ENCODE data around the gene EREG. TPM values are rescaled to one million over a fixed set of nuclear protein-coding genes. Genes with fewer than 3 reads are reported as not detected.
A peak's percentile ranks its signal among the peaks of the same experiment; 100 is the strongest.

Gene EREG
- polyA plus RNA-seq, 4 donors: 0.22 to 15.4 (median 0.75) TPM; not detected in 1

GRCh38 chr4:74362347-74362746 is 2.6 kb upstream of the EREG start:
- WGBS, 3 donors: 95 to 98% (median 96%) methylated on average over 3 of the region's 3 CpGs
- no peak overlapping the region for H3K27ac ChIP-seq (ENCODE audit: low read depth in 1 of 3, low read length in 2 of 3)
- no peak for DNase-seq
- peaks cover 0 to 3% (median 0%) of the 10 kb centered on the region in 3 donors for H3K4me1 ChIP-seq (ENCODE audit: control insufficient read depth in 3 of 3, insufficient read depth in 2 of 3, low read depth in 1 of 3, low read length in 2 of 3)
- no peak for FAIRE-seq
- no peak overlapping the region for H3K4me3 ChIP-seq (ENCODE audit: low read depth in 1 of 3, low read length in 3 of 3)
- no peaks in the 10 kb centered on the region for H3K36me3 ChIP-seq (ENCODE audit: control insufficient read depth in 3 of 3, insufficient read depth in 2 of 3, low read depth in 1 of 3, low read length in 3 of 3)
- H3K9me3 ChIP-seq (ENCODE audit: control insufficient read depth in 2 of 2, insufficient read depth in 1 of 2, low read depth in 1 of 2, low read length in 1 of 2): no peaks in the 10 kb centered on the region
- peaks cover 2 to 7% (median 5%) of the 10 kb centered on the region in 3 donors for H3K27me3 ChIP-seq (ENCODE audit: control insufficient read depth in 3 of 3, insufficient read depth in 3 of 3, low read length in 3 of 3)

DNA sequence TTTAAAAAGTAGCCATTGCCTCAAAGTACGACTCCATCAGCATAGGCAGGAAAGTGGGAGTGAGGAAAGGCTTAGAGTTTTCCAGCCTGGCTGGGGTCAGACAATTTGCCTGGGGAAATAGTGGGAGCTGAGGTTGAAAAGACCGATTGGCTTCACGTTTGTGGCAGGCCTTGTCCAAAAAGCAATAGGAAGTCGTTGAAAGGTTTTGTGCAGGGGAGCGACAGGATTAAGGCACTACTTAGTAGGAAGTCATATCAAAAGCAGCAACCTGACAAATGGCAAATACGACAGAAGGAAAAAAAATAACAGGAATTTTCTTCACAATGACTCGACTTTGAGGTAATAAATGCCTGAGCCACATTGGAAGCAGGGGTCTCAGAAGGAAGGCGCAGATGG is 691 bp upstream of the EREG start:
- peaks cover 0 to 10% (median 0%) of the 10 kb centered on the region in 3 donors for H3K4me1 ChIP-seq (ENCODE audit: control insufficient read depth in 3 of 3, insufficient read depth in 2 of 3, low read depth in 1 of 3, low read length in 2 of 3)
- H3K36me3 ChIP-seq (ENCODE audit: control insufficient read depth in 3 of 3, insufficient read depth in 2 of 3, low read depth in 1 of 3, low read length in 3 of 3): no peaks in the 10 kb centered on the region
- H3K27me3 ChIP-seq (ENCODE audit: control insufficient read depth in 3 of 3, insufficient read depth in 3 of 3, low read length in 3 of 3): peaks cover 2 to 7% (median 5%) of the 10 kb centered on the region in 3 donors
- H3K9me3 ChIP-seq (ENCODE audit: control insufficient read depth in 2 of 2, insufficient read depth in 1 of 2, low read depth in 1 of 2, low read length in 1 of 2): no peaks in the 10 kb centered on the region
- 42 to 68% (median 64%) methylated on average over 8 of the region's 8 CpGs for WGBS, 3 donors
- FAIRE-seq: no peak
- peak in 1 of 2 donors; percentile 45 for DNase-seq
- peak overlapping the region in 1 of 3 donors; percentile 74 for H3K4me3 ChIP-seq (ENCODE audit: low read depth in 1 of 3, low read length in 3 of 3)
- peak overlapping the region in 1 of 3 donors; percentile 86 for H3K27ac ChIP-seq (ENCODE audit: low read depth in 1 of 3, low read length in 2 of 3)

- 8 to 24% (median 19%) methylated on average over 11 of the region's 11 CpGs for WGBS, 3 donors
- DNase-seq (peak; percentile 66 to 78), FAIRE-seq (no peak)
- H3K4me3 ChIP-seq (ENCODE audit: low read depth in 1 of 3, low read length in 3 of 3): peak overlapping the region in 2 of 3 donors; percentile 27 to 74
- peaks cover 0 to 10% (median 0%) of the 10 kb centered on the region in 3 donors for H3K4me1 ChIP-seq (ENCODE audit: control insufficient read depth in 3 of 3, insufficient read depth in 2 of 3, low read depth in 1 of 3, low read length in 2 of 3)
- H3K27me3 ChIP-seq (ENCODE audit: control insufficient read depth in 3 of 3, insufficient read depth in 3 of 3, low read length in 3 of 3): peaks cover 2 to 7% (median 5%) of the 10 kb centered on the region in 3 donors
- H3K9me3 ChIP-seq (ENCODE audit: control insufficient read depth in 2 of 2, insufficient read depth in 1 of 2, low read depth in 1 of 2, low read length in 1 of 2): no peaks in the 10 kb centered on the region
- H3K36me3 ChIP-seq (ENCODE audit: control insufficient read depth in 3 of 3, insufficient read depth in 2 of 3, low read depth in 1 of 3, low read length in 3 of 3): no peaks in the 10 kb centered on the region
- H3K27ac ChIP-seq (ENCODE audit: low read depth in 1 of 3, low read length in 2 of 3): peak overlapping the region in 1 of 3 donors; percentile 86
These were observed 816 bp downstream of the EREG start for GRCh38 chr4:74365761-74366160.

DNA sequence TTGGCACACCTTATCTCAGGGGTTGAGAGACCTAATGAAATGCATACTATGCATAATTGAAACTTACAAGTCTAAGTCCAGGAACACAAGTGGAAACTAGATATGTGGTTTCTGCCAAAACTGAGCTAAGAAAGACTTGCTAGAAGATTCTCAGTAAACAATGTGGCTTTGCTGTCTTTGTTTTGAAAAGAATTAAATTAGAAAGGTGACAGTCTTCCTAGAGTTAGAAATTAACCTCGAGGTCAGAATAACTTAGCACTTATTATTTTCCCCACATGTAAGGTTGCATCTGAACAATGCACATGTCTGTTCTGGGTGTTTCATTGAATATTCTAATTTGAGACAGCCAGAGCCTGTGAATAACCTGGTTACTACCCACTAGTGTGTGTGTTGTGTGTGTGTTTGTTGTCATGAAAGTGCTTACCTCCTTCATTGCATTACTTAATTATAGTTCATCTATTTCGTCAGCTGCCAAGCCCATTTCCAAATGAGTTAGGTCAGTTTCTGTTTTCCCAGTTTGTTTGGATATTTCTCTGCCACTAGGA is 1.5 kb downstream of the EREG start:
- H3K4me1 ChIP-seq (ENCODE audit: control insufficient read depth in 3 of 3, insufficient read depth in 2 of 3, low read depth in 1 of 3, low read length in 2 of 3): peaks cover 0 to 10% (median 0%) of the 10 kb centered on the region in 3 donors
- 9 to 41% (median 9%) methylated on average over 2 of the region's 2 CpGs for WGBS, 3 donors
- FAIRE-seq: no peak
- H3K9me3 ChIP-seq (ENCODE audit: control insufficient read depth in 2 of 2, insufficient read depth in 1 of 2, low read depth in 1 of 2, low read length in 1 of 2): no peaks in the 10 kb centered on the region
- DNase-seq: peak; percentile 9 to 49
- H3K27me3 ChIP-seq (ENCODE audit: control insufficient read depth in 3 of 3, insufficient read depth in 3 of 3, low read length in 3 of 3): peaks cover 2 to 7% (median 5%) of the 10 kb centered on the region in 3 donors
- peak overlapping the region in 1 of 3 donors; percentile 74 for H3K4me3 ChIP-seq (ENCODE audit: low read depth in 1 of 3, low read length in 3 of 3)
- H3K27ac ChIP-seq (ENCODE audit: low read depth in 1 of 3, low read length in 2 of 3): peak overlapping the region in 1 of 3 donors; percentile 86
- no peaks in the 10 kb centered on the region for H3K36me3 ChIP-seq (ENCODE audit: control insufficient read depth in 3 of 3, insufficient read depth in 2 of 3, low read depth in 1 of 3, low read length in 3 of 3)

DNA sequence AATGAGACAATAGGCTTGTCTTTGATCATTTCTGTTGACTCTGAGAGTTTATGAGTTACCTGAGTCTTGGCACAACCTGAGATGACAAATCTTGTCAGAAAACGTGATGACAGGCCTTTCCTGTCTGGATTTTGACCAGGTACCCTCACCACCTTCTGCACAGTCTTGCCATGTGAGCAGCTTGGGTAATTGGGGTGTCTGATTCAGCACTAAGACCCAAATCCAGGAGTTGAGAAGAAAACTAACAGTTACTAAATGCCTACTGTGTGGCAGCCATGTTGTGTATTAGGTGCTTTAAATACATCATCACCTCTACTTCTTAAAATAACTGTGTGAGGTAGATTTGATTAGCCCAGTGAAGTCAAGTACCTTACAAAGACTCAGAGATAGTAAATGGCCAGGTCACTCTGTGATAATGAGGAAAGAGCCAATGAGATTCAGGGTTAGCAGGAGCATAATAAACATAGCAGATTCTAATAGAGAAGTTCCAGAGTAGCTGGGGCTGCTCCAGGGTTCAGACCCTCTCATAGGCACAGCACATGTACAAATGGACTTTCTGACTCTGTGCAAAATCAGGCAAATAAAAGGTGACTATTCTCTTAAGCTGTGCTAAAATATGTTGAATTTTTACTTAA is 2.8 kb downstream of the EREG start:
- peak overlapping the region in 1 of 3 donors; percentile 11 for H3K4me3 ChIP-seq (ENCODE audit: low read depth in 1 of 3, low read length in 3 of 3)
- peak in 1 of 2 donors; percentile 42 for DNase-seq
- peak overlapping the region in 1 of 3 donors; percentile 86 for H3K27ac ChIP-seq (ENCODE audit: low read depth in 1 of 3, low read length in 2 of 3)
- no peaks in the 10 kb centered on the region for H3K9me3 ChIP-seq (ENCODE audit: control insufficient read depth in 2 of 2, insufficient read depth in 1 of 2, low read depth in 1 of 2, low read length in 1 of 2)
- no peak for FAIRE-seq
- WGBS, 3 donors: 5 to 35% (median 29%) methylated on average over 1 of the region's 1 CpG
- H3K36me3 ChIP-seq (ENCODE audit: control insufficient read depth in 3 of 3, insufficient read depth in 2 of 3, low read depth in 1 of 3, low read length in 3 of 3): no peaks in the 10 kb centered on the region
- H3K27me3 ChIP-seq (ENCODE audit: control insufficient read depth in 3 of 3, insufficient read depth in 3 of 3, low read length in 3 of 3): peaks cover 2 to 7% (median 5%) of the 10 kb centered on the region in 3 donors
- peaks cover 0 to 10% (median 0%) of the 10 kb centered on the region in 3 donors for H3K4me1 ChIP-seq (ENCODE audit: control insufficient read depth in 3 of 3, insufficient read depth in 2 of 3, low read depth in 1 of 3, low read length in 2 of 3)

DNA sequence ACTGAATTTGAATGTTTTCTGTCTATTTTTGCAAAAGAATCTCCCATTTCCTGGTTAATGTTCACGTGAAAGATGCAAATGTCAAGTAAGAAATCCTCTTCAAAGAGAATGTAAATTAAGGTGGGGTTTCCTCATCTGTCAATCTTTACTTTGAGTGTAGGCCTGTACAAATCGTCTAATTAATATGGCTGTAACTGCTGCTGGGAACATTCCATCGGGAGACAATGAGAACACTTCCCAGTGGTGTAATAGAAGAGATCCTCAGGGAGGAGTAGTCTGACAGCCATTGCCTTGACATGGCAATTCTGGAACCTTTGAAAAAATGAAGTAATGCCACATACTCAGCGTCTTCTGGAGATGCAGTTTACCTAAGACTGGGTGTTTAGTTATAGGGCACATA is 3.7 kb downstream of the EREG start:
- DNase-seq: peak in 1 of 2 donors; percentile 22
- Histone ChIP-seq H3K4me3 (ENCODE audit: low read depth in 1 of 3, low read length in 3 of 3) (no peak overlapping the region), H3K36me3 (ENCODE audit: control insufficient read depth in 3 of 3, insufficient read depth in 2 of 3, low read depth in 1 of 3, low read length in 3 of 3) (no peaks in the 10 kb centered on the region), H3K4me1 (ENCODE audit: control insufficient read depth in 3 of 3, insufficient read depth in 2 of 3, low read depth in 1 of 3, low read length in 2 of 3) (peaks cover 0 to 10% (median 0%) of the 10 kb centered on the region in 3 donors), H3K9me3 (ENCODE audit: control insufficient read depth in 2 of 2, insufficient read depth in 1 of 2, low read depth in 1 of 2, low read length in 1 of 2) (no peaks in the 10 kb centered on the region), H3K27ac (ENCODE audit: low read depth in 1 of 3, low read length in 2 of 3) (peak overlapping the region in 1 of 3 donors; percentile 86), H3K27me3 (ENCODE audit: control insufficient read depth in 3 of 3, insufficient read depth in 3 of 3, low read length in 3 of 3) (peaks cover 0 to 7% (median 5%) of the 10 kb centered on the region in 3 donors)
- 46 to 60% (median 60%) methylated on average over 4 of the region's 4 CpGs for WGBS, 3 donors
- FAIRE-seq: no peak

DNA sequence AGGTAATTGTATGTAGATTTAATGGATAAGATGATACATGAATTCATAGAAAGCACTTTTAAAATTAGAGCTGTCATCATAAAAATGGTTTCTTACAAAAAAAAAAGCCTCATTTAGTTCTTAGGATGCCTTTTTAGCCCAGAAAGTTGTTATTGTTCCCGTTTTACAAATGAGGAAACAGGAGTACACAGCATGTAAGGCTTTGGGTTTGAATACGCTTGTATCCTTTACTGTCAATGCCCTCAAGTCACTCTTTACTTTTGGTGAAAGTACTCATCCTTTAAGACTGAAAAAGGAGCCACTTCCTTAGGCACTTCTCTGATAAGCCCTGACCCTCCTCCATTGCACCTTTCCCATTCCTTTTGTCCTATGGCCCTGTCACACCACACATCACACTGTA is 4.9 kb downstream of the EREG start:
- peaks cover 0 to 3% (median 2%) of the 10 kb centered on the region in 3 donors for H3K27me3 ChIP-seq (ENCODE audit: control insufficient read depth in 3 of 3, insufficient read depth in 3 of 3, low read length in 3 of 3)
- no peak for FAIRE-seq
- 66 to 72% (median 68%) methylated on average over 2 of the region's 2 CpGs for whole genome bisulfite sequencing, 3 donors

GRCh38 chr4:74370912-74371311 is 6.0 kb downstream of the EREG start:
- peaks cover 0 to 5% (median 0%) of the 10 kb centered on the region in 3 donors for H3K36me3 ChIP-seq (ENCODE audit: control insufficient read depth in 3 of 3, insufficient read depth in 2 of 3, low read depth in 1 of 3, low read length in 3 of 3)
- WGBS, 3 donors: 3 to 13% (median 6%) methylated on average over 1 of the region's 1 CpG
- no peaks in the 10 kb centered on the region for H3K9me3 ChIP-seq (ENCODE audit: control insufficient read depth in 2 of 2, insufficient read depth in 1 of 2, low read depth in 1 of 2, low read length in 1 of 2)
- H3K27me3 ChIP-seq (ENCODE audit: control insufficient read depth in 3 of 3, insufficient read depth in 3 of 3, low read length in 3 of 3): no peaks in the 10 kb centered on the region
- H3K4me3 ChIP-seq (ENCODE audit: low read depth in 1 of 3, low read length in 3 of 3): no peak overlapping the region
- H3K4me1 ChIP-seq (ENCODE audit: control insufficient read depth in 3 of 3, insufficient read depth in 2 of 3, low read depth in 1 of 3, low read length in 2 of 3): peaks cover 0 to 7% (median 0%) of the 10 kb centered on the region in 3 donors
- DNase-seq (peak; percentile 65 to 69), FAIRE-seq (no peak)
- H3K27ac ChIP-seq (ENCODE audit: low read depth in 1 of 3, low read length in 2 of 3): no peak overlapping the region

More for the DNA sequence above, 4.9 kb downstream of the EREG start:
- Histone ChIP-seq H3K9me3 (ENCODE audit: control insufficient read depth in 2 of 2, insufficient read depth in 1 of 2, low read depth in 1 of 2, low read length in 1 of 2) (no peaks in the 10 kb centered on the region), H3K27ac (ENCODE audit: low read depth in 1 of 3, low read length in 2 of 3) (no peak overlapping the region), H3K4me3 (ENCODE audit: low read depth in 1 of 3, low read length in 3 of 3) (no peak overlapping the region), H3K4me1 (ENCODE audit: control insufficient read depth in 3 of 3, insufficient read depth in 2 of 3, low read depth in 1 of 3, low read length in 2 of 3) (peaks cover 0 to 10% (median 0%) of the 10 kb centered on the region in 3 donors), H3K36me3 (ENCODE audit: control insufficient read depth in 3 of 3, insufficient read depth in 2 of 3, low read depth in 1 of 3, low read length in 3 of 3) (peaks cover 0 to 5% (median 0%) of the 10 kb centered on the region in 3 donors)
- DNase-seq: no peak
